Ovary (tissue), 9 donors: ENCODE results near the gene NUMBL. TPM values are rescaled to one million over a fixed set of nuclear protein-coding genes. Genes with fewer than 3 reads are reported as not detected.
A peak's percentile ranks its signal among the peaks of the same experiment; 100 is the strongest.

ENCODE experiments used
- DNase-seq, 5 donors: peaks; one replicate each; pipeline ENCODE4 v3.0.0-alpha.2; 2019 to 2020
- H3K27ac ChIP-seq, 2 donors: fragments of 200-600 bp; one replicate each; pipeline versions ENCODE4 v1.5.1 to v1.8.0; 2019 to 2022
- H3K27me3 ChIP-seq: fragments of 200-600 bp; one replicate; pipeline ENCODE4 v1.8.0; 2022
- H3K36me3 ChIP-seq: fragments of 200-600 bp; sonication (generic); one replicate; pipeline ENCODE4 v1.5.1; 2019
- H3K4me1 ChIP-seq: one replicate; pipeline ENCODE4 v1.8.1; 2013; ENCODE audit warnings: mild to moderate bottlenecking, moderate library complexity; ENCODE audit not compliant: insufficient read depth
- H3K4me3 ChIP-seq: fragments of 200-600 bp; sonication (generic); one replicate; pipeline ENCODE4 v1.5.1; 2017
- H3K9me3 ChIP-seq, 2 donors: fragments of 200-600 bp in 1 of 2; sonication (generic) in 1 of 2; one replicate each; pipeline versions ENCODE4 v1.5.1 to v1.8.1; 2013 to 2019; ENCODE audit warnings: mild to moderate bottlenecking in 1 of 2, moderate library complexity in 1 of 2
- CTCF ChIP-seq, 3 donors: fragments of 450-650 bp in 2 of 3; fragments of 200-600 bp in 1 of 3; IDR thresholded peaks; one replicate each; pipeline versions ENCODE4 v1.5.1 to v1.8.0; 2016 to 2022; ENCODE audit warnings: antibody characterized with exemption in 3 of 3, mild to moderate bottlenecking in 1 of 3
- EP300 ChIP-seq: sonication (generic); formaldehyde crosslinking; IDR thresholded peaks from one replicate; pipeline ENCODE4 v1.6.1; 2017; ENCODE audit warnings: antibody characterized with exemption
- POLR2A ChIP-seq: fragments of 450-650 bp; IDR thresholded peaks from one replicate; pipeline ENCODE4 v1.6.1; 2017; ENCODE audit warnings: antibody characterized with exemption, mild to moderate bottlenecking, moderate library complexity
- WGBS, 3 donors: extraction: QIAGEN DNeasy Blood & Tissue Kit in 1 of 3; methylation state at CpG; one replicate each; pipeline versions ENCODE4 v1.1.5 to v1.1.7; 2013 to 2017; 5-methylcytosine and 5-hydroxymethylcytosine counted together
- intact Hi-C, 4 donors: fragments of 100-400 bp; cut with DNase I; formaldehyde crosslinking; loops; one replicate each; pipeline versions ENCODE4 v1.11.0 to v1.15.1; 2022 to 2023
- polyA plus RNA-seq, 2 donors: library from polyadenylated mRNA; stranded (reverse); fragments of 200-250 nt in 1 of 2; fragments of 350-450 nt in 1 of 2; fragmentation: Illumina TruSeq in 1 of 2; extraction: RNeasy Lipid Tissue Mini Kit (QIAGEN cat#74804) in 1 of 2; gene quantifications; one replicate each; pipeline ENCODE4 v1.2.3, GENCODE V29; 2013 to 2014
- total RNA-seq, 7 donors: library from RNA; depleted of rRNA in 2 of 7; stranded (reverse); fragments of >200 nt in 2 of 7; fragmentation: NEBNext Ultra II Directional in 3 of 7; extraction: Animal tissue kit (Norgen Biotek cat#: 25700) in 3 of 7; gene quantifications; one replicate each; pipeline versions ENCODE4 v1.1.0 to v1.2.4, GENCODE V29; 2016 to 2023
- donor health status: DM: no; HTN: no; CAD: no; lungs with moderate emphysema.
- donor health status: DM: no; HTN: no; CAD: no.
- donor health status: Bipolar disorder and iron deficiency.
- donor health status: DM: yes; HTN: yes; CAD: no.
- donor health status: DM: no; HTN: no; CAD: no.
- donor health status: DM: yes; HTN: yes; CAD: no.

NUMBL gene
- total and polyA plus RNA-seq, 9 donors, result 6.7 to 88.9 (median 62.3) TPM

- no peaks in the 10 kb centered on the region for H3K36me3 ChIP-seq
- H3K4me1 ChIP-seq, result peaks cover 3% of the 10 kb centered on the region
- 84 to 89% (median 87%) methylated on average over 5 of the region's 5 CpGs for WGBS, 3 donors
- intact Hi-C loops, result no loop called here
- H3K9me3 ChIP-seq, result no peaks in the 10 kb centered on the region
- H3K27me3 ChIP-seq, result no peaks in the 10 kb centered on the region
- TF ChIP-seq EP300, result no peak
- H3K4me3 ChIP-seq, result no peak overlapping the region
- no peak for DNase-seq
- H3K27ac ChIP-seq, result no peak overlapping the region
These were observed 5.4 kb upstream of the NUMBL start for GRCh38 chr19:40695881-40696280.

- no peak overlapping the region for H3K27ac ChIP-seq
- no peak for DNase-seq
- no peak overlapping the region for H3K4me3 ChIP-seq
- WGBS, 3 donors, result 84 to 92% (median 87%) methylated on average over 4 of the region's 4 CpGs
- H3K36me3 ChIP-seq, result no peaks in the 10 kb centered on the region
- TF ChIP-seq CTCF (IDR thresholded peaks at IDR 0.05) (no peak), EP300 (no peak), POLR2A (no peak)
- peaks cover 3% of the 10 kb centered on the region for H3K4me1 ChIP-seq
- no peaks in the 10 kb centered on the region for H3K9me3 ChIP-seq
- intact Hi-C loops, result no loop called here
- H3K27me3 ChIP-seq, result no peaks in the 10 kb centered on the region
These were observed 3.4 kb upstream of the NUMBL start for GRCh38 chr19:40693896-40694295.

- no peak overlapping the region for H3K4me3 ChIP-seq
- H3K9me3 ChIP-seq, result no peaks in the 10 kb centered on the region
- intact Hi-C loops, result no loop called here
- TF ChIP-seq EP300, result no peak
- no peaks in the 10 kb centered on the region for H3K36me3 ChIP-seq
- no peak for DNase-seq
- H3K27me3 ChIP-seq, result no peaks in the 10 kb centered on the region
- whole genome bisulfite sequencing, 3 donors, result 83 to 93% (median 85%) methylated on average over 11 of the region's 11 CpGs
- no peak overlapping the region for H3K27ac ChIP-seq
- H3K4me1 ChIP-seq, result peaks cover 5% of the 10 kb centered on the region
These were observed 2.8 kb upstream of the NUMBL start for GRCh38 chr19:40693150-40693788.

- Histone ChIP-seq H3K9me3 (no peaks in the 10 kb centered on the region), H3K27me3 (no peaks in the 10 kb centered on the region), H3K36me3 (no peaks in the 10 kb centered on the region), H3K4me1 (peaks cover 14% of the 10 kb centered on the region), H3K27ac (peak overlapping the region; percentile 63 to 87), H3K4me3 (no peak overlapping the region)
- intact Hi-C loops, result no loop called here
- 71 to 72% (median 72%) methylated on average over 7 to 14 of the region's 14 CpGs for WGBS, 3 donors
- no peak for DNase-seq
- no peak for TF ChIP-seq EP300
- TF ChIP-seq POLR2A, result no peak
- no peak for TF ChIP-seq CTCF (IDR thresholded peaks at IDR 0.05)
These were observed 1.7 kb upstream of the NUMBL start for GRCh38 chr19:40692212-40692551.

GRCh38 chr19:40691421-40692211, 1.2 kb upstream of the NUMBL start:
- Histone ChIP-seq H3K4me1 (peaks cover 15% of the 10 kb centered on the region), H3K27me3 (no peaks in the 10 kb centered on the region), H3K9me3 (no peaks in the 10 kb centered on the region), H3K4me3 (no peak overlapping the region), H3K36me3 (no peaks in the 10 kb centered on the region), H3K27ac (peak overlapping the region; percentile 63 to 87)
- TF ChIP-seq EP300 (no peak), CTCF (IDR thresholded peaks at IDR 0.05) (no peak), POLR2A (no peak)
- intact Hi-C loops, result no loop called here
- 31 to 47% (median 46%) methylated on average over 17 to 24 of the region's 24 CpGs for WGBS, 3 donors
- peak; percentile 47 to 68 (median 65) for DNase-seq
